Right atrium auricular region (tissue), 2 donors: Measurements from ENCODE around the gene KRTAP5-5. TPM values are rescaled to one million over a fixed set of nuclear protein-coding genes. Genes with fewer than 3 reads are reported as not detected.
"Not testable (repeated sequence)": the region's sequence is repeated elsewhere in the genome, so short reads cannot be mapped to it uniquely, and the experiment has no call there.

Experiments used
- DNase-seq: peaks from one replicate; pipeline ENCODE4 v3.0.0-alpha.2; 2019; ENCODE audit warnings: low spot score
- H3K27ac ChIP-seq, 2 donors: fragments of 200-600 bp; sonication (generic); 1 replicate in 1 of 2; 2 replicates in 1 of 2; pipeline ENCODE4 v1.5.1; 2016 to 2019
- H3K27me3 ChIP-seq, 2 donors: fragments of 200-600 bp; sonication (generic); one replicate each; pipeline versions ENCODE4 v1.5.1 to v1.6.0; 2017 to 2019
- H3K36me3 ChIP-seq: fragments of 200-600 bp; sonication (generic); one replicate; pipeline ENCODE4 v1.5.1; 2016
- H3K4me1 ChIP-seq, 2 donors: fragments of 200-600 bp; sonication (generic); one replicate each; pipeline versions ENCODE4 v1.5.1 to v1.6.0; 2017 to 2019
- H3K4me3 ChIP-seq, 2 donors: fragments of 200-600 bp; sonication (generic); 1 replicate in 1 of 2; 2 replicates in 1 of 2; pipeline ENCODE4 v1.5.1; 2017 to 2019; ENCODE audit warnings: mild to moderate bottlenecking in 1 of 2, moderate library complexity in 1 of 2
- H3K9me3 ChIP-seq, 2 donors: fragments of 200-600 bp; sonication (generic); one replicate each; pipeline ENCODE4 v1.5.1; 2019
- total RNA-seq, 2 donors: library from RNA; depleted of rRNA; stranded (reverse); fragments of >200 nt; gene quantifications; one replicate each; pipeline ENCODE4 v1.1.0, GENCODE V29; 2016
- TF ChIP-seq, protein P1 (sequence below), 2 donors: fragments of 200-600 bp; sonication (generic); IDR thresholded peaks; one replicate each; pipeline ENCODE4 v1.5.1; 2019; ENCODE audit warnings: antibody characterized with exemption in 2 of 2

The KRTAP5-5 gene
- total RNA-seq, 2 donors from 2014 or later: not detected

DNA sequence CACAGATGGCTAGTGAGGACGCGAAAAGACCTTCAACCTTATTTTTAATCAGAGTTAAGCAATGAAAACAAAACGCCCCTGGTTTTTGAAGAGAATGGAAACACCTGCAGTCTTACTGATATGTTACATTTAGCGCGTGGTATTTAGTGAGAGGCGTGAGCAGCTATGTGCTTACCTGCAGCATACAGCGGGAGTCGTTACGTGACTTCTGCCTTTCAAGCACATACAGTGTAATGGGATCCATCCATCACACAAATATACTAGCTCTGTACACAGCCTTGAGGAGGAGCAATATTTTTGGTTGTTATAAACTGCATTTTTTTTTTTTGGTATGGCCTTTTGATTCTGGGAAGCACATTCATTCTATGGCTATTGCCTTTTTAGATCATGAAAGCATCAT, 36.9 kb upstream of the KRTAP5-5 start:
- Histone ChIP-seq H3K36me3 (no peaks in the 10 kb centered on the region), H3K9me3 (no peaks in the 10 kb centered on the region), H3K27me3 (no peaks in the 10 kb centered on the region), H3K4me3 (no peak overlapping the region), H3K27ac (no peak overlapping the region), H3K4me1 (peaks cover 0 to 5% of the 10 kb centered on the region in 2 donors)
- no peak for DNase-seq
- TF ChIP-seq, protein P1, sequence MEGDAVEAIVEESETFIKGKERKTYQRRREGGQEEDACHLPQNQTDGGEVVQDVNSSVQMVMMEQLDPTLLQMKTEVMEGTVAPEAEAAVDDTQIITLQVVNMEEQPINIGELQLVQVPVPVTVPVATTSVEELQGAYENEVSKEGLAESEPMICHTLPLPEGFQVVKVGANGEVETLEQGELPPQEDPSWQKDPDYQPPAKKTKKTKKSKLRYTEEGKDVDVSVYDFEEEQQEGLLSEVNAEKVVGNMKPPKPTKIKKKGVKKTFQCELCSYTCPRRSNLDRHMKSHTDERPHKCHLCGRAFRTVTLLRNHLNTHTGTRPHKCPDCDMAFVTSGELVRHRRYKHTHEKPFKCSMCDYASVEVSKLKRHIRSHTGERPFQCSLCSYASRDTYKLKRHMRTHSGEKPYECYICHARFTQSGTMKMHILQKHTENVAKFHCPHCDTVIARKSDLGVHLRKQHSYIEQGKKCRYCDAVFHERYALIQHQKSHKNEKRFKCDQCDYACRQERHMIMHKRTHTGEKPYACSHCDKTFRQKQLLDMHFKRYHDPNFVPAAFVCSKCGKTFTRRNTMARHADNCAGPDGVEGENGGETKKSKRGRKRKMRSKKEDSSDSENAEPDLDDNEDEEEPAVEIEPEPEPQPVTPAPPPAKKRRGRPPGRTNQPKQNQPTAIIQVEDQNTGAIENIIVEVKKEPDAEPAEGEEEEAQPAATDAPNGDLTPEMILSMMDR (IDR thresholded peaks at IDR 0.05): no peak

DNA sequence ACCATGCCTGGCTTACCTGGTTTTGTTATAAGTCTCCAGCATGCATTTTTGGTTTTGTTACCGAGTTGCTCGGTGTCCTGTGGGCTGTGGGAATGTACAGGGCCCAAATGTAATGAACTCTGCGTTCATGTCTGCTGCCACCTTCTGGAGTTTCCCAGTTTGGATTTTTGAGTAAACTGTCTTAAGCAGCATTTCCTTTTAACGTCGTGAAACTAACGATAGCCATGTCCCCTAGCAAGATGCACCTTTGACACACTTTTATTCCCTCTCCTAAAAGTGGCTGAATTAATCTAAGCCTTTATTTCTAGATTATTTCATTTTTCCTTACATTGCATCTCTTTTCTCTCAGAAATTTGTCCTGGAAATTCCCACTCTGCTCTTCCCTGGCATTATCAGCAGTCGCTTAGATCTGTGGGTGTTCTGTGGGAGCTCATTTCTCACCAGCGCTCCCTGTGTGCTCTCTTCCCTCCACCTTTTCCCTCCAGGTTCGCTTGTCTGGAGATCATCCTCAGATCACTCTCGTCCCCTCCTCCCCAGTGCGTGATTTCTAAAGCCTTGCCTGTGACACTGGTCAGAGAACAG, 33.5 kb upstream of the KRTAP5-5 start:
- not testable (repeated sequence) for H3K4me1 ChIP-seq, H3K4me3 ChIP-seq, H3K27ac ChIP-seq, H3K27me3 ChIP-seq, DNase-seq, H3K36me3 ChIP-seq, H3K9me3 ChIP-seq

DNA sequence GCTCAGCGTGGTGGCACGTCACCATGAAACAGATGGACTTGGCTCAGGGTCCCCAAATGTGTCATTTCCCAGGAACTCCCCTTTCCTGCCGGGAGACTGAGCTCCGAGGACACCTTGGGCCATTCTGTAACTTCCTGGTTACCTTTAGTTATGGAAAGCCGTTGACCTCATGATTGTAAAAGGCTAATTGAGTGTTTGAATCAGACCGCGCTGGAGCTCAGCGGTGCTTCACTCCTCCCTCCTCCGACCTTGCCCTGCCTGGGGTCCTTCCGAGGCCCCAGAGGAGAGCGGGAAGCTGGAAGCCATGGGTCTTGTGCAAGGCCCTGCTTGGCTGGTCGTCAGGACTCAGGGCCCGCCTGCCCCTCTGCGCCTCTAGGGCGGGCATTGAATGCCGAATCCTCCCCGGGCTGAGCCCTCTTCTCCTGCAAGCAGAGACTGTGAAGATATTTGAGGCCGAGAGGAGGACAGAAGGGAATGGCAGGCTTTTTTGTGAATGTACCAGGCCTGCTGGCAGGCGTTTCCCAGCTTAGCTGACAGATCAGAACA, 32.9 kb upstream of the KRTAP5-5 start:
- H3K4me1 ChIP-seq: not testable (repeated sequence)

DNA sequence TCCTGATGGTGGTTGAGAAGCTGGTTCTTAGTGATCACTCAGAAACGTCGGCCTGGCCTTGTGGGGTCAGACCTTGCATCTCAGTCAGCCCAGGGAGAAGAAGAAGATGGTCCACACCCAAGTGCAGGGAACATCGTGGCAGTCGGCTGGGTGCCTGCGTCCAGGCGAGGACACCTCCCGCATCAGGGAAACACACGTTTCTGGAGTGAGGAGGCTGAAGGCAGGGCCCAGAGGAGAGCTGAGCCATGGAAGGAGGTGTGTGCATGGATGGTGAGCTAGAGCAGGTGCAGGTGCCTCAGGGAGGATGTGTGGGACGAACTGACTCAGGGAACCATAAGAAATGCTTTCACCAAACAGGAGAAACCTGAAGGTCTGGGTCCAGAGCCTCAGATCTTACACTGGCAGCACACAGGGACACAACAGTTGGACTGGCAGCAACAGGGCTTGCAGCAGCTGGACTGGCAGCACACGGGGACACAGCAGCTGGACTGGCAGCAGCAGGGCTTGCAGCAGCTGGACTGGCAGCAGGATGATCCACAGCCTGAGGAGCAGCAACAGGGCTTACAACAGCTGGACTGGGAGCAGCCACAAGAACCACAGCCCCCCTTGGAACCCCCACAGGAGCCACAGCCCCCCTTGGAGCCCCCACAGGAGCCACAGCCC, 32.1 kb upstream of the KRTAP5-5 start:
- DNase-seq: no peak
- Histone ChIP-seq H3K4me3 (no peak overlapping the region), H3K36me3 (no peaks in the 10 kb centered on the region), H3K27ac (no peak overlapping the region), H3K9me3 (no peaks in the 10 kb centered on the region), H3K27me3 (no peaks in the 10 kb centered on the region), H3K4me1 (no peaks in the 10 kb centered on the region)
- TF ChIP-seq, protein P1 (IDR thresholded peaks at IDR 0.05): no peak

More for the DNA sequence above, 32.9 kb upstream of the KRTAP5-5 start:
- not testable (repeated sequence) for H3K27me3 ChIP-seq, H3K9me3 ChIP-seq, DNase-seq, H3K4me3 ChIP-seq, H3K27ac ChIP-seq, H3K36me3 ChIP-seq

DNA sequence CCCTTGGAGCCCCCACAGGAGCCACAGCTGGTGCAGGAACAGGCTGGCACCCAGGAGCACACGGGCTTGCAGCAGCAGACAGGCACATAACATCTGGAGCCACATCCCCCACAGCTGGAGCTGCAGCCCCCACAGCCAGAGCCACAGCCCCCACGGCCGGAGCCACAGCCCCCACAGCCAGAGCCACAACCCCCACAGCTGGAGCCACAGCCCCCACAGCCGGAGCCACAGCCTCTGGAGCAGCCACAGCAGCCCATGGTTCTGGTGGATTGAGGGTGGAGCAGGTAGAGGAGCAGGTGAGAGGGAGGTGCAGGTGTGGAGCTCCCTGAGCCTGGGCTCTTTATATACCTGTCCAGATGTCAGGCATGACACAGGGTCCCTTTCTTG, 31.6 kb upstream of the KRTAP5-5 start, which contains the start of gene KRTAP5-2:
Gene KRTAP5-2 (minus strand): TSS at position 301 of the 387 bp plus-strand sequence. CDS start 44 bp downstream, at position 257.
- H3K4me3 ChIP-seq: no peak within 1 kb of the TSS
- DNase-seq: no peak
- H3K9me3 ChIP-seq: no peaks in the 10 kb centered on the region
- no peaks in the 10 kb centered on the region for H3K36me3 ChIP-seq
- H3K27ac ChIP-seq: no peak within 1 kb of the TSS
- TF ChIP-seq, protein P1 (IDR thresholded peaks at IDR 0.05): no peak
- no peaks in the 10 kb centered on the region for H3K4me1 ChIP-seq
- no peaks in the 10 kb centered on the region for H3K27me3 ChIP-seq

DNA sequence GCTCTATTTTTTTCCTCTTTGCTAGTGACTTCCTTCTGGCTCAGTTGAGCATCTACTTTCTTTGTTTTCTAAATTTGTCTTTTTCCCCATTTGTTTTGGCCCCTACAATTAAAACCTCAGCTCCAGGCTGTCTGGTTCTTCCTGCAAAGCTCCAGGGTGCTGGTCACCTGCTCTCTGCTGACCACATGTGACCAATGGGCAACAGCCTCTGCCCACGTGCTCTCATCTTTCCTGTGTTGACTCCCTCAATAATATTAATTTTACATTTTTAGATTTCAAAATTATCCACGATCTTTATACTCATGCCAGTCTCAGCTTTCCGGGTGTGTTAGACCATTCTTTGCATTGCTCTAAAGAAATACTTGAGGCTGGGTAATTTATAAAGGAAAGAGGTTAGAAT, 31.2 kb upstream of the KRTAP5-5 start:
- DNase-seq, H3K27me3 ChIP-seq, H3K9me3 ChIP-seq, H3K36me3 ChIP-seq, H3K4me1 ChIP-seq, H3K4me3 ChIP-seq, H3K27ac ChIP-seq: not testable (repeated sequence)

DNA sequence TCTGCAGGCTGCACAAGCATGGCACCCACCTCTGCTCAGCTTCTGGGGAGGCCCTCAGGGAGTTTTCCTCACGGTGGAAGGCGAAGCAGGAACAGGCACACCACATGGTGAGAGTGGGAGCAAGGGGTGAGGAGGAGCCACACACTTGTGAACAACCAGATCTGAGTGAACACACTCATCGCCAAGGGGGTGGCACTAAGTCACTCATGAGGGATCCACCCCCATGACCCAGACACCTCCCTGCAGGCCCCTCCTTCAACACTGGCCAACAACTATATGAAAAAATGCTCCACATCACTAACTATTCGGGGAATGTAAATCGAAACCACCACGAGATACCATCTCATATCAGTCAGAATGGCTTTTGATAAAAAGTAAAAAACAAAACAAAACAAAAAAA, 30.8 kb upstream of the KRTAP5-5 start:
- no peaks in the 10 kb centered on the region for H3K27me3 ChIP-seq

More for the DNA sequence above, 30.8 kb upstream of the KRTAP5-5 start:
- no peak for DNase-seq
- H3K27ac ChIP-seq: no peak overlapping the region
- no peaks in the 10 kb centered on the region for H3K4me1 ChIP-seq
- no peak overlapping the region for H3K4me3 ChIP-seq
- H3K36me3 ChIP-seq: no peaks in the 10 kb centered on the region
- no peaks in the 10 kb centered on the region for H3K9me3 ChIP-seq
- TF ChIP-seq, protein P1 (IDR thresholded peaks at IDR 0.05): no peak
